D341Med (cell line): Measurements from ENCODE around the gene PSMB2.
A peak's percentile ranks its signal among the peaks of the same experiment; 100 is the strongest.

ENCODE experiments used
- DNase-seq: peaks from one replicate; pipeline ENCODE4 v3.0.0; 2012; ENCODE audit warnings: low spot score

Gene PSMB2

DNA sequence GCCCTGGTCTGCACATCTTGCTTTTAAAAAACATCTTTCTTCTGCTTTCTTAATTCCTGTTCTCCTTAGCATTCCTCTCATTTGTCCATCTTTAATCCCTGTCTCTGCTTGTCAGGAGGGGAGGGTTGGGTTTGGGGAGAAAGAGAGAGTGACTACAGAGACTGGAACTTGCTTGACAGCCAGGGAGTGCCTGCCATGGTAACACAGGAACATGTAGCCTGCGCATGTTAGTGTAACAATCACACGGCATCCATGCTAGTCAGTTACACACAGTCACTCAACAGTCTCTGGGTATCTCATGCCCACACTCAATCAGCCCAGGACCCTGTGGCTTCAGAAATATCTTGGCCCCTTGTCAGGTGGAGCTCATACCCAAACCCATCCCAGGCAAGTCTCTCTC is 69.0 kb downstream of the PSMB2 start:
- DNase-seq, result no peak

DNA sequence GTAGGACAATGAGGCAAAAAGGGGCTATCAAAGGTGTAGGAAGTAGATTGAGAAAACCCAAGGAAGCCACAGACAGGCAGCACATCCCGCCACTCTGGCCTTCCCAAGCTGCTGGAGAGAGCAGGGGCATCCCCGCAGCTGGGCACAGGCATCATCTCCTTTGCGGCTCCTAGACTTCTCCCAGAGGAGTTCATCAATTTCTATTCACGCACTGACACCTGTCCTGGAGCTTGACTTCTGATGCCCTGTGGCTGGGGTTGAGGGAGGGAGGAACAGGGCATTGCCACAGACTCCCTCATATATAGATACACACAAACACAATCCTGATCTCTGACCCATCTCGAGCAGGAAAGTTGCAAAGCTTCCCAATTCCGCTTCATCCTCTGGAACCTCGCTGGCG is 70.1 kb downstream of the PSMB2 start:
- no peak for DNase-seq

GRCh38 chr1:35570589-35571137 is 70.7 kb downstream of the PSMB2 start:
- DNase-seq, result no peak

- no peak for DNase-seq
Observed at GRCh38 chr1:35569936-35570335, 71.4 kb downstream of the PSMB2 start.

DNA sequence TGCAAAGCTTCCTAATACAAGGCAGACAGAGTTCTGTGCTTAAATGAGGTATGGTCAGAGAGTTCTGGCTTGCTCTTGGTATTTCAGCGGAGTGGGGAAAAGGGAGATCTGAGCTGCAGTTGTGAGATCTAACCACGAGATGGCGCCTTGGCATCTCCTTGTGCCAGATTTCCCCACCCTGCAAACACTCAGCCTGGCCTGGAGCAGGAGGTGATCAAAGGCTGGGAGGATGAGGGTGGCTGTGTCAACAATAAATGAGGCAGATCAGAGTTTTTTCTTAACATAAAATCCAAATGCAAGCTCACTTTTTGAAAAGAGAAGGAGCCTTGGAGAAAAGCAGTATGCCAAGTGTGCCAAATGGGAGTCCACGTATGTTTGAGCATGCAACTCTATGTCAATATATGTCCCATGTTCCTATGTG is 72.3 kb downstream of the PSMB2 start:
- peak; percentile 83 for DNase-seq

GRCh38 chr1:35567947-35568558 is 73.3 kb downstream of the PSMB2 start:
- no peak for DNase-seq

GRCh38 chr1:35565742-35566133 is 75.6 kb downstream of the PSMB2 start:
- DNase-seq, result no peak

GRCh38 chr1:35564884-35565741 is 76.2 kb downstream of the PSMB2 start:
- no peak for DNase-seq

DNA sequence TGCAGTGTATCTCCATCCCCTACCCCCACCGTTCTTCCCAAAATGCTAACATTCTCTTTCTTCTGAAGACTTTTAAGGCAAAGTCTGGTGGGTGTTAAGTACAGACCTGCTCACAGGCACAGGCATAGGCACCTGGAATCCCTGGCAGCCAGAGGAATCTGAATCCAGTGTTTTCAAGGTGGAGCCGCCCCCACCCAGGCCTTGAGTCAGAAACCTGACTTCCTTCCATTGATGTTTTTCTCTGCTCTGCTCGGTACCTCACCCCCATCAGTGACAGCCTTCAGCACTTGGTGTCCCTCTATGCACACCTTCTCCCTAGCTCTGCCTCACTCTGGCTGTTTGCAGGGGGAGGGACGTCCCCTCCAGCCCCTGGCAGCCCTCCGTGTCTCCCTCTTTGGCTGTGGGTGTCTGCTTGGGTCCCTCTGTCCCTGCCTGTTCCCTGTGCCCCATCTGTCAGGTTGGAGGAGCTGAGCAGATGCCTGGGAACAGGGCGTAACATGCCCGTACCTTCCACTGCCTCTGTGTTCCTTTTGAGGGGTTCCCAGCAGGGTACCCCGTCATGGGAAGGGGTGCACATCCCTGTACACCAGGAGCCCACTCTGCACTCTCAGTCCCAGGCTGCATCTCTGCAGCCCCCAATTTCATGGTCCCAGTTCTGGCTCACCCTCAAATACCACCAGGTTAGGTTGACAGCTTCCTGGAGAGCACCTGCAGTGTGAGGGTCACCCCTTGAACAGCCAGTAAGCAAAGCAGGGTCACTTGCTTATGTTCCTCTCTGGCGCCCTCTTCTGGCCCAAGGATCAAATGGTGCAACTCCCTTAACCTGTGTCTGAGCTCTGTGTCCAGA is 77.1 kb downstream of the PSMB2 start:
- DNase-seq, result peak; percentile 74

DNA sequence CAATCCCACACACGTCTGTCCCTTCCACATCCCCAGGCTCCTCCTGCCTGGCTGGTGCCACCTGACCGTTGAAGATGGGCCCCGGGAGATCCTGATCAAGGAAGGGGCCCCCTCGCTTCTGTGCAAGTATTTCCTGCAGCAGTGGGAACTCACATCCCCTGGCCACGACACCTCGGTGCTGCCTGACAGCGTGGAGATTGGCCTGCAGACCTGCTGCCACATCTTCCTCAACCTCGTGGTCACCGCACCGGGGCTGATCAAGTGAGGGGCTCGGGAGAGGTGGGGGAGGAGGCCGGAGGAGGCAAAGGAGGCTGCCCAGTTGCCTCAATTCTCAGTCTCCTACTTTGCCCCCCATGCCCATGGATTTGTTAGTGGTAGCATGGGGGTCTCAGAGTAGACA is 78.2 kb downstream of the PSMB2 start:
- no peak for DNase-seq

- DNase-seq, result no peak
Observed at GRCh38 chr1:35561972-35562680, 79.2 kb downstream of the PSMB2 start.

- no peak for DNase-seq
Observed at GRCh38 chr1:35561297-35561971, 79.9 kb downstream of the PSMB2 start.

GRCh38 chr1:35560256-35561225 is 80.8 kb downstream of the PSMB2 start:
- DNase-seq, result no peak

DNA sequence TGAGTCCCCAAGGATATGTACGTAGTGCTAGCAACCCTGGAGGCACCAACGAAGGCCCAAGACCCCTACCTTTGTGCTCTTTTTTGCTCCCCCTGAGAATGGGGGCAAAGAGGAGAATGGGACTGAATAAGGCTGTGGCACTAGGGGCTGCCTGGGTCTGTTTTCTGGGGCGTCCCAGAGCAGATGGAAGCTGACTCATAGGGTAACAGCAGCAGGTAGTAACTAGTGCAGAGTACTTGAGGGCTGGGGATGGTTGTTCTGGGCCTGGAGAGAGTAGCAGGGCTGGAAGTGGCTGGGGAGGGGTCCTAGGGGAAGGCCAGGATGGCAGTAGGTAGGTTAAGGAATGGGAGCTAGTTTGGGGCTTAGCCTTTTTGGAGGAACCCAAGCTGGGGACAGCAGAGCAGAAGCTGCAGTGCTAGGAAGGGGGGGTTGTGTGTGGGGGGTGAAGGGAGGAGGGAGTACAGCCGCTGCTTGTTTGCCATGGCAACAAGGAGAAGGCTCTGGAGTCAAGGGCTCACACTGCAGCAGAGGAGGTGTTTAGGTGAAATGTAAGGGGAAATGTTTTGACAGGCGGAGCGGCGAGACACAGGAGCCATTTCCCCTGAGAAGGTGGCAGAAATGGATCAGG is 81.9 kb downstream of the PSMB2 start:
- DNase-seq, result no peak

DNA sequence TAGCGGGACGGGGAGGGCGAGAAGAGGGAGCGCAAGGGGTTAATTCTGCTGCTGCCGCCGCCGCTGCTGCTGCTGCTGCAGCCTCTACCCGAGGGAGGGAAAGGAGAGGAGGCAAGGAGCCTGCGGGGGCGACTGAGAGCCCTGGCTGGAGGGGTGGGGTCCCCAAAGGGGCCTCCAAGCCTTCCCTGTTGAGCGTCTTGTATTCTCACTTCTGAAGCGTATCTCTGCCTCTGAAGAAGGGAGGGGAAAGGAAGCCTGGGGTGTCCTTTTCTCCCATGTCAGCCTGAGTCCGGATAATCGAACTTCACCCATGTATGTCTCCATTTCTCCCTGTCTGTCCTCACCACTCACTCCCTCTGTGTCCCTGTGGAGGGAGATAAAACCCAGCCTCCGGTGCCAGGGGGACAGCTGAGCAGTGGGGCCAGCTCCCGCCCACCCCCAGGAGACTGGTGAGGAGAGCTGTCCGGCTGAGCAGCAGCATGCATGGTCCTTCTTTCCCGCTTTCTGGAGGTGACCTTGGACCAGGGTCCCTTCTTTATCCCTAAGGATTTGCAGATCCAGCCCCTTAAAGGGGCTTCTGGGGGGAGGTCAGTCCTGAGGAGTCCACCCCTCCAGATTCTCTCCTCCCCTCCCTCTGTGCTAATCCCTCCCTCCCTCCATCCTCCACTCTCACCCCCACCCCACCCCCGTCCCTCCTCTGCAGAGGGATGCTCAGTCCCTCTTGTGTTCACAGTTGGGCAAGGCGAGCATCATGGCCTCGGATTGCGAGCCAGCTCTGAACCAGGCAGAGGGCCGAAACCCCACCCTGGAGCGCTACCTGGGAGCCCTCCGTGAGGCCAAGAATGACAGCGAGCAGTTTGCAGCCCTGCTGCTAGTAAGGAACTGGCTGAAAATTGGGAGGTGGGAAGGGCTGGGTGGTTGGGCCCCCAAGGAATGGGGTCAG is 82.7 kb downstream of the PSMB2 start:
- DNase-seq, result peak; percentile 57

DNA sequence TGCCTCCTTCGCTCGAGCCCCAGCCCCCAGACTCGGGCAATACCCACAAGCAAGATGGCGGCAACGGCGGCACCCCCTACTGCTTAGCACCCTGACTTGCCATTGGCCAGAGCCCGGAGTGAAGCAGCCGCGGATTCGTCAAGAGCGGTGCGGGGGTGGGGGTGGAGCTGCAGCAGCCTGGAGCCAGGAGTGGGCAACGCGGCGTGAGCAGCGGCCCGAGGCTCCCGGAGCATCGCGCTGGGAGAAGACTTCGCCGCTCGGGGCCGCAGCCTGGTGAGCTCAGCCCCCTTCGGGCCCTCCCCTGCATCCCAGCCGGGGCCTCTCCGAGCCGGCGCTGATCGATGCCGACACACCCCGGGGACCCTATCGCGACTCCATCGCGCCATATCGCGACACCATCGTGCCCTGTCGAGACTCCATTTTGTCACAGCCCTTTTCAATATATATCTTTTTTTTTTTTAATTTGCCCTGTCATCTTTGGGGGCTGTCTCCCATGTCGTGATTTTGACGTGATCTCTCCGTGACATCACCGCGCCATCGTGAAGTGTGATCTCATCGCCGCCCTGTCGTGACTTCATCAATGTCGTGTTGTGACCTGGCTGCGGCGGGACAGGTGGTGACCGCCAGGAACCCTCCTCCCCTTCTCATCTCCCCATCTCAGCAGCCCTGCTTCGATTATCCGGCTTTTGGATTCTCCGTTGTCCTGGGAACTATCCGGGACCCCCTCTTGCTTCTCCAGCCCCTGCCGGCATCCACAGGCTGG is 83.5 kb downstream of the PSMB2 start, which contains the start of gene NCDN:
Gene NCDN (plus strand): TSS at position 189 of the 763 bp plus-strand sequence. CDS start 392 bp downstream, at position 581.
- peak; percentile 97 for DNase-seq

DNA sequence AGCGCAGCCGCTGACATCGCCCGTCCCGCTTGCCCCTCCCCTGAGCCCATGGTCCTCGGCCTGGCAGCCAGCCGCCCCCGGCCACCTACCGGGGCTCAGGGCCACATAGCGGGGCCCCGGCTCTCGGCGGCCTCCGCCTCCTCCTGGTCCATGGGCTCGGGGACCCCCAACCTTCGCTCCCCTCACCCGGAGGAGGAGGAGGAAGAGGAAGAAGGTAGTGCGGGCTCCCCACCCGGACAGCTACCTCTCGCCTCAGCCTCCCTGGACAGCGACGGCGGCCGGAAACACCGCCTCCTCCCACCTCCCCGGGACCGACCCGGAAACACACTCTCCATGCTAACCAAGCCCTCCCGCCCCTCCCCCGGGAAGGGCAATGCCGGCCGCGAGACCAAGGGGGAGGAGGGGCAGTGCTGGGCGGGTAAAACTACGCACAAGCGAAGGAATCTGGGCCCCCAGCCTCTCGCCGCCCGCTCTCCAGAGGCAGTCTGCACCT is 84.2 kb downstream of the PSMB2 start, which contains the start of gene KIAA0319L:
Gene KIAA0319L (minus strand): TSS at position 286 of the 493 bp plus-strand sequence. CDS start 2,912 bp downstream, outside the sequence.
- DNase-seq, result peak; percentile 86
